ENCODE data around the gene TMOD1. TPM values are rescaled to one million over a fixed set of nuclear protein-coding genes. Genes with fewer than 3 reads are reported as not detected.
"Not testable (repeated sequence)": the region's sequence is repeated elsewhere in the genome, so short reads cannot be mapped to it uniquely, and the experiment has no call there.

Gene TMOD1
- total RNA-seq, 2 experiments from 2014 or later = 0.79 to 1.1 TPM

GRCh38 chr9:97564291-97565175, 63.1 kb downstream of the TMOD1 start:
- POLR2A ChIA-PET = no interaction called here
- Mint-ChIP-seq H3K36me3 (no peaks in the 10 kb centered on the region), H3K27me3 (peaks cover 15% of the 10 kb centered on the region), H3K9me3 (no peaks in the 10 kb centered on the region), H3K27ac (no peak overlapping the region), H3K4me3 (no peak overlapping the region), H3K4me1 (peaks cover 3% of the 10 kb centered on the region)
- DNase-seq (no peak), ATAC-seq (ENCODE audit: low read depth) (no peak)

GRCh38 chr9:97565262-97565661, 63.8 kb downstream of the TMOD1 start:
- no peaks in the 10 kb centered on the region for H3K4me1 Mint-ChIP-seq
- no peak for ATAC-seq (ENCODE audit: low read depth)
- no peak overlapping the region for H3K4me3 Mint-ChIP-seq
- no peaks in the 10 kb centered on the region for H3K36me3 Mint-ChIP-seq
- POLR2A ChIA-PET = no interaction called here
- H3K9me3 Mint-ChIP-seq = no peaks in the 10 kb centered on the region
- no peak overlapping the region for H3K27ac Mint-ChIP-seq
- peaks cover 11% of the 10 kb centered on the region for H3K27me3 Mint-ChIP-seq
- DNase-seq = no peak

GRCh38 chr9:97567182-97567893, 65.9 kb downstream of the TMOD1 start:
- H3K4me3 Mint-ChIP-seq = no peak overlapping the region
- DNase-seq (no peak), ATAC-seq (ENCODE audit: low read depth) (no peak)
- no peak overlapping the region for H3K27ac Mint-ChIP-seq
- no peaks in the 10 kb centered on the region for H3K4me1 Mint-ChIP-seq
- H3K27me3 Mint-ChIP-seq = peaks cover 4% of the 10 kb centered on the region
- H3K36me3 Mint-ChIP-seq = no peaks in the 10 kb centered on the region
- H3K9me3 Mint-ChIP-seq = no peaks in the 10 kb centered on the region
- POLR2A ChIA-PET = interaction anchor here (0.5 kb wide), 1 partner anchor 27 kb away, joined by 4 read pairs; no protein-coding TSS in a partner anchor

GRCh38 chr9:97567894-97568202, 66.4 kb downstream of the TMOD1 start:
- no peak for DNase-seq
- POLR2A ChIA-PET = no interaction called here

GRCh38 chr9:97568461-97569275, 67.2 kb downstream of the TMOD1 start:
- H3K36me3 Mint-ChIP-seq = no peaks in the 10 kb centered on the region
- POLR2A ChIA-PET = no interaction called here
- DNase-seq = no peak
- peaks cover 3% of the 10 kb centered on the region for H3K27me3 Mint-ChIP-seq
- no peak overlapping the region for H3K4me3 Mint-ChIP-seq
- H3K27ac Mint-ChIP-seq = no peak overlapping the region
- no peak for ATAC-seq (ENCODE audit: low read depth)
- no peaks in the 10 kb centered on the region for H3K4me1 Mint-ChIP-seq
- H3K9me3 Mint-ChIP-seq = no peaks in the 10 kb centered on the region

More at GRCh38 chr9:97567894-97568202, 66.4 kb downstream of the TMOD1 start:
- H3K27me3 Mint-ChIP-seq = peaks cover 3% of the 10 kb centered on the region
- H3K9me3 Mint-ChIP-seq = no peaks in the 10 kb centered on the region
- no peak overlapping the region for H3K4me3 Mint-ChIP-seq
- no peaks in the 10 kb centered on the region for H3K36me3 Mint-ChIP-seq
- H3K27ac Mint-ChIP-seq = no peak overlapping the region
- no peak for ATAC-seq (ENCODE audit: low read depth)
- H3K4me1 Mint-ChIP-seq = no peaks in the 10 kb centered on the region

GRCh38 chr9:97570899-97571298, 69.4 kb downstream of the TMOD1 start:
- Mint-ChIP-seq H3K36me3 (no peaks in the 10 kb centered on the region), H3K27me3 (peaks cover 3% of the 10 kb centered on the region), H3K4me1 (peaks cover 9% of the 10 kb centered on the region), H3K27ac (no peak overlapping the region), H3K4me3 (no peak overlapping the region), H3K9me3 (no peaks in the 10 kb centered on the region)
- no peak for ATAC-seq (ENCODE audit: low read depth)
- DNase-seq = no peak
- POLR2A ChIA-PET = no interaction called here

GRCh38 chr9:97571664-97572063, 70.2 kb downstream of the TMOD1 start:
- peak overlapping the region; percentile 2 for H3K27ac Mint-ChIP-seq
- POLR2A ChIA-PET = no interaction called here
- no peak for DNase-seq
- ATAC-seq (ENCODE audit: low read depth) = no peak
- peaks cover 9% of the 10 kb centered on the region for H3K4me1 Mint-ChIP-seq
- H3K36me3 Mint-ChIP-seq = no peaks in the 10 kb centered on the region
- peaks cover 3% of the 10 kb centered on the region for H3K27me3 Mint-ChIP-seq
- no peaks in the 10 kb centered on the region for H3K9me3 Mint-ChIP-seq
- H3K4me3 Mint-ChIP-seq = no peak overlapping the region

- Mint-ChIP-seq H3K27me3 (peaks cover 3% of the 10 kb centered on the region), H3K4me3 (no peak overlapping the region), H3K27ac (no peak overlapping the region), H3K4me1 (peaks cover 9% of the 10 kb centered on the region), H3K36me3 (no peaks in the 10 kb centered on the region), H3K9me3 (no peaks in the 10 kb centered on the region)
- ATAC-seq (ENCODE audit: low read depth) (no peak), DNase-seq (no peak)
- POLR2A ChIA-PET = no interaction called here
Observed at GRCh38 chr9:97572196-97572891, 70.9 kb downstream of the TMOD1 start.

- H3K9me3 Mint-ChIP-seq = no peaks in the 10 kb centered on the region
- no peak for ATAC-seq (ENCODE audit: low read depth)
- no peak overlapping the region for H3K27ac Mint-ChIP-seq
Observed at GRCh38 chr9:97572892-97573365, 71.5 kb downstream of the TMOD1 start.

GRCh38 chr9:97573482-97574073, 72.1 kb downstream of the TMOD1 start:
- POLR2A ChIA-PET = no interaction called here
- Mint-ChIP-seq H3K27me3 (no peaks in the 10 kb centered on the region), H3K4me1 (peaks cover 9% of the 10 kb centered on the region), H3K4me3 (peak overlapping the region; percentile 41), H3K27ac (no peak overlapping the region), H3K9me3 (peaks cover 3% of the 10 kb centered on the region), H3K36me3 (no peaks in the 10 kb centered on the region)
- DNase-seq (no peak), ATAC-seq (ENCODE audit: low read depth) (no peak)

More at GRCh38 chr9:97572892-97573365, 71.5 kb downstream of the TMOD1 start:
- Mint-ChIP-seq H3K4me3 (no peak overlapping the region), H3K4me1 (peaks cover 9% of the 10 kb centered on the region), H3K36me3 (no peaks in the 10 kb centered on the region), H3K27me3 (peaks cover 1% of the 10 kb centered on the region)
- POLR2A ChIA-PET = no interaction called here
- DNase-seq = no peak

- not testable (repeated sequence) for ATAC-seq (ENCODE audit: low read depth); H3K27ac Mint-ChIP-seq; H3K4me1 Mint-ChIP-seq; DNase-seq; H3K4me3 Mint-ChIP-seq; H3K36me3 Mint-ChIP-seq; H3K9me3 Mint-ChIP-seq; H3K27me3 Mint-ChIP-seq
- POLR2A ChIA-PET = interaction anchor here (1.2 kb wide), 1 partner anchor 59 kb away, joined by 3 read pairs; the partner anchor contains the start of genes NCBP1 and TSTD2
Observed at GRCh38 chr9:97574101-97574571, 72.7 kb downstream of the TMOD1 start.

GRCh38 chr9:97574921-97575672, 73.6 kb downstream of the TMOD1 start:
- Mint-ChIP-seq H3K4me3 (peak overlapping the region; percentile 81), H3K27ac (peak overlapping the region; percentile 90)
- not testable (repeated sequence) for H3K27me3 Mint-ChIP-seq, H3K4me1 Mint-ChIP-seq, H3K36me3 Mint-ChIP-seq, H3K9me3 Mint-ChIP-seq
- ATAC-seq (ENCODE audit: low read depth) (peak; percentile 66), DNase-seq (peak; percentile 48)
- POLR2A ChIA-PET = interaction anchor here (1.2 kb wide), 1 partner anchor 58 kb away, joined by 3 read pairs; the partner anchor contains the start of genes NCBP1 and TSTD2

Measured in activated naive CD8-positive, alpha-beta T cell treated with anti-CD3 and anti-CD28 coated beads, Interleukin-2, amount 10 ng/mL, durations not matched to agents 7 days and 5 days (primary cell).